Esophagus squamous epithelium (tissue), 5 donors: ENCODE data around the gene LHX1. TPM values are rescaled to one million over a fixed set of nuclear protein-coding genes. Genes with fewer than 3 reads are reported as not detected.
A peak's percentile ranks its signal among the peaks of the same experiment; 100 is the strongest.

Source experiments
- DNase-seq: peaks from one replicate; lab custom pipeline; 2025; lab: John Stamatoyannopoulos, UW
- H3K27ac ChIP-seq, 4 donors: fragments of 200-600 bp; sonication (generic); one replicate each; pipeline ENCODE4 v1.5.1; 2016 to 2019; ENCODE audit warnings: mild to moderate bottlenecking in 1 of 4
- H3K27me3 ChIP-seq, 4 donors: fragments of 200-600 bp; sonication (generic); 1 replicate in 3 of 4; 2 replicates in 1 of 4; pipeline versions ENCODE4 v1.5.1 to v1.6.0; 2017 to 2021; ENCODE audit warnings: antibody characterized with exemption in 1 of 4
- H3K36me3 ChIP-seq, 3 donors: fragments of 200-600 bp; sonication (generic); one replicate each; pipeline ENCODE4 v1.5.1; 2016 to 2019
- H3K4me1 ChIP-seq, 3 donors: fragments of 200-600 bp; sonication (generic); one replicate each; pipeline ENCODE4 v1.5.1; 2017 to 2019
- H3K4me3 ChIP-seq, 4 donors: fragments of 200-600 bp; sonication (generic); 1 replicate in 3 of 4; 2 replicates in 1 of 4; pipeline ENCODE4 v1.5.1; 2016 to 2019; ENCODE audit warnings: mild to moderate bottlenecking in 2 of 4, moderate library complexity in 1 of 4
- H3K9me3 ChIP-seq, 3 donors: fragments of 200-600 bp; sonication (generic); one replicate each; pipeline ENCODE4 v1.5.1; 2016 to 2019
- POLR2A ChIP-seq, 4 donors: fragments of 450-650 bp; IDR thresholded peaks; one replicate each; pipeline ENCODE4 v1.6.1; 2017; ENCODE audit warnings: antibody characterized with exemption in 4 of 4, mild to moderate bottlenecking in 4 of 4, moderate library complexity in 3 of 4
- WGBS, 2 donors: methylation state at CpG; one replicate each; pipeline ENCODE4 v1.1.5; 2018; 5-methylcytosine and 5-hydroxymethylcytosine counted together
- intact Hi-C: fragments of 100-400 bp; cut with DNase I; formaldehyde crosslinking; loops from one replicate; pipeline ENCODE4 v1.15.0; 2022
- total RNA-seq, 4 donors: library from RNA; depleted of rRNA; stranded (reverse); fragments of >200 nt; gene quantifications; one replicate each; pipeline ENCODE4 v1.1.0, GENCODE V29; 2016
- TF ChIP-seq, protein P1 (sequence below), 6 experiments: fragments of 450-650 bp in 4 of 6; fragments of 200-600 bp in 2 of 6; sonication (generic) in 2 of 6; IDR thresholded peaks; one replicate each; pipeline ENCODE4 v1.5.1; 2016 to 2019; ENCODE audit warnings: antibody characterized with exemption in 6 of 6, mild to moderate bottlenecking in 4 of 6, moderate library complexity in 4 of 6
- donor health status: DM: yes; HTN: yes; CAD: no.

The LHX1 gene
- total RNA-seq, 4 donors from 2014 or later, result not detected

DNA sequence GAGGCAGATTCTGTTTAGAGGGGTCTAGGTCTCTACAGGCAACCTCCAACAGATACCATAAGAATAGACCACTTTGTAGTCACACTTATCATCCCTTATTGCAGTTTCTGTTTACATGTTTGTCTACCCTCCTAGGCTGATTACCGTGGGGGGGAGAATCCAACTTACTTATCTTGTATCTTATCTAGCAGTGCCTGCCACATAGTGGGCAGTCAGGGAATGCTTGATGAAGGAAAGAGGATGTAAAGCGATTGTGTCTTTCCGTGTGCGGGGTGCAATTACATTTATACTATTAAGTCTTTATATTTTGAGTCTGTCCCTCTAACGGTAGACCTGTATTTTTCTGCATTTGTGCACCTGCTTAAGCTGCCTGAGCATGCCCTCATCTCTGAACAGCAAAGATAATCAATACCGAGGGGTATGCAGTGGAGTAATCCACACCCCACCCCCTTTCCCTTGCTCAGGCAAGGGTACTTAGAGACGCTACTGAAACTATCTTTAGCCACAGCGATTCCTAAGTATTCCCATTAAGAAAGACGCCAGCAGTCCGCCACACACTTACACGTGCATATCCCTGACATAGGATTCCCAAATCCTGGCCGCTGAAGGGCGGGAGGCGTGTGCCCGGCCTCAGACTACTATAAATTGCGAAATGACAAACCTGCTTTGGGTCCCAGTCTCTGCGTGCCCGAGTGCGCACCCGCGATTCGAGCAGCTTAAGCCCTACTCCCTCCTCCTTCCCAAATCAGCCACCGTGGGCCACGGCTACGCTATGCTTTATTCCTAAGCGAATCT lies 10.8 kb downstream of the LHX1 start:
- H3K4me3 ChIP-seq, result peak overlapping the region; percentile 75 to 98 (median 82)
- peaks cover 0 to 14% (median 1%) of the 10 kb centered on the region in 3 donors for H3K36me3 ChIP-seq
- H3K4me1 ChIP-seq, result peaks cover 0 to 43% (median 18%) of the 10 kb centered on the region in 3 donors
- peaks cover 19 to 50% (median 38%) of the 10 kb centered on the region in 4 donors for H3K27me3 ChIP-seq
- peak overlapping the region; percentile 89 to 98 (median 90) for H3K27ac ChIP-seq
- intact Hi-C loops, result no loop called here
- TF ChIP-seq, protein P1, sequence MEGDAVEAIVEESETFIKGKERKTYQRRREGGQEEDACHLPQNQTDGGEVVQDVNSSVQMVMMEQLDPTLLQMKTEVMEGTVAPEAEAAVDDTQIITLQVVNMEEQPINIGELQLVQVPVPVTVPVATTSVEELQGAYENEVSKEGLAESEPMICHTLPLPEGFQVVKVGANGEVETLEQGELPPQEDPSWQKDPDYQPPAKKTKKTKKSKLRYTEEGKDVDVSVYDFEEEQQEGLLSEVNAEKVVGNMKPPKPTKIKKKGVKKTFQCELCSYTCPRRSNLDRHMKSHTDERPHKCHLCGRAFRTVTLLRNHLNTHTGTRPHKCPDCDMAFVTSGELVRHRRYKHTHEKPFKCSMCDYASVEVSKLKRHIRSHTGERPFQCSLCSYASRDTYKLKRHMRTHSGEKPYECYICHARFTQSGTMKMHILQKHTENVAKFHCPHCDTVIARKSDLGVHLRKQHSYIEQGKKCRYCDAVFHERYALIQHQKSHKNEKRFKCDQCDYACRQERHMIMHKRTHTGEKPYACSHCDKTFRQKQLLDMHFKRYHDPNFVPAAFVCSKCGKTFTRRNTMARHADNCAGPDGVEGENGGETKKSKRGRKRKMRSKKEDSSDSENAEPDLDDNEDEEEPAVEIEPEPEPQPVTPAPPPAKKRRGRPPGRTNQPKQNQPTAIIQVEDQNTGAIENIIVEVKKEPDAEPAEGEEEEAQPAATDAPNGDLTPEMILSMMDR (IDR thresholded peaks at IDR 0.05), result no peak
- TF ChIP-seq POLR2A (IDR thresholded peaks at IDR 0.05), result no peak
- DNase-seq, result no peak
- 4% methylated on average over 11 to 26 of the region's 26 CpGs for WGBS, 2 donors
- no peaks in the 10 kb centered on the region for H3K9me3 ChIP-seq

- TF ChIP-seq, protein P1 (IDR thresholded peaks at IDR 0.05), result no peak
- TF ChIP-seq POLR2A (IDR thresholded peaks at IDR 0.05), result peak in 2 of 4 donors; percentile 60 to 84
Observed at GRCh38 chr17:36948717-36949460, 11.6 kb downstream of the LHX1 start, which contains the start of gene AATF. Gene AATF, plus strand, starts transcription at chr17:36948954. Its CDS starts 172 bp downstream, at chr17:36949126.

GRCh38 chr17:36949461-36949927 lies 12.2 kb downstream of the LHX1 start:
- peak overlapping the region; percentile 75 to 98 (median 82) for H3K4me3 ChIP-seq
- no peaks in the 10 kb centered on the region for H3K9me3 ChIP-seq
- peaks cover 0 to 40% (median 18%) of the 10 kb centered on the region in 3 donors for H3K4me1 ChIP-seq
- peak overlapping the region; percentile 89 to 98 (median 90) for H3K27ac ChIP-seq
- peaks cover 15 to 37% (median 28%) of the 10 kb centered on the region in 4 donors for H3K27me3 ChIP-seq
- intact Hi-C loops, result no loop called here
- no peak for TF ChIP-seq POLR2A (IDR thresholded peaks at IDR 0.05)
- TF ChIP-seq, protein P1 (IDR thresholded peaks at IDR 0.05), result no peak
- H3K36me3 ChIP-seq, result peaks cover 0 to 28% (median 8%) of the 10 kb centered on the region in 3 donors
- WGBS, 2 donors, result 1 to 8% methylated on average over 9 of the region's 9 CpGs
- no peak for DNase-seq

More at GRCh38 chr17:36948717-36949460, 11.6 kb downstream of the LHX1 start, which contains the start of gene AATF:
- peak; percentile 81 for DNase-seq
- peaks cover 15 to 43% (median 32%) of the 10 kb centered on the region in 4 donors for H3K27me3 ChIP-seq
- H3K9me3 ChIP-seq, result no peaks in the 10 kb centered on the region
- H3K4me3 ChIP-seq, result peak within 1 kb of the TSS; percentile 75 to 98 (median 82)
- H3K4me1 ChIP-seq, result peaks cover 0 to 40% (median 18%) of the 10 kb centered on the region in 3 donors
- intact Hi-C loops, result no loop called here
- whole genome bisulfite sequencing, 2 donors, result 0 to 1% methylated on average over 21 to 24 of the region's 90 CpGs
- H3K36me3 ChIP-seq, result peaks cover 0 to 22% (median 7%) of the 10 kb centered on the region in 3 donors
- peak within 1 kb of the TSS; percentile 89 to 98 (median 90) for H3K27ac ChIP-seq

GRCh38 chr17:36950027-36950426 lies 12.8 kb downstream of the LHX1 start:
- Histone ChIP-seq H3K4me1 (peaks cover 0 to 40% (median 18%) of the 10 kb centered on the region in 3 donors), H3K27ac (no peak overlapping the region), H3K36me3 (peaks cover 0 to 34% (median 13%) of the 10 kb centered on the region in 3 donors), H3K4me3 (peak overlapping the region in 3 of 4 donors; percentile 79 to 98 (median 85)), H3K27me3 (peaks cover 11 to 31% (median 23%) of the 10 kb centered on the region in 4 donors), H3K9me3 (no peaks in the 10 kb centered on the region)
- no peak for DNase-seq
- intact Hi-C loops, result no loop called here
- WGBS, 2 donors, result 46 to 59% methylated on average over 6 to 8 of the region's 8 CpGs
- TF ChIP-seq, protein P1 (IDR thresholded peaks at IDR 0.05), result no peak
- no peak for TF ChIP-seq POLR2A (IDR thresholded peaks at IDR 0.05)
